GM12891 (cell line): Measurements from ENCODE around the gene APOE.
"Not testable (repeated sequence)": the region's sequence is repeated elsewhere in the genome, so short reads cannot be mapped to it uniquely, and the experiment has no call there.

ENCODE experiments used
- DNase-seq: peaks from one replicate; pipeline ENCODE4 v3.0.0; 2011; ENCODE audit warnings: low spot score; ENCODE audit not compliant: insufficient read length
- FAIRE-seq: peaks from 2 replicates; lab custom pipeline; 2011; peaks lifted over from hg19 to GRCh38; lab: Jason Lieb, UNC
- PAX5 ChIP-seq: IDR thresholded peaks from 2 replicates; pipeline ENCODE4 v1.6.1; 2011; ENCODE audit warnings: low read length, moderate library complexity, mild to moderate bottlenecking; ENCODE audit not compliant: insufficient read depth, severe bottlenecking
- POLR2A ChIP-seq: IDR thresholded peaks from 2 replicates; pipeline ENCODE4 v1.6.1; 2011; ENCODE audit warnings: low read depth, low read length, control low read depth
- POLR2AphosphoS5 ChIP-seq: IDR thresholded peaks from 2 replicates; pipeline ENCODE4 v1.6.1; 2011; ENCODE audit warnings: low read depth, low read length, control low read depth
- POU2F2 ChIP-seq: IDR thresholded peaks from 2 replicates; pipeline ENCODE4 v1.6.1; 2011; ENCODE audit warnings: low read depth, mild to moderate bottlenecking, control low read depth, low read length, moderate library complexity
- SPI1 ChIP-seq: IDR thresholded peaks from 2 replicates; pipeline ENCODE4 v1.6.1; 2011; ENCODE audit warnings: low read depth, low read length, control low read depth
- TAF1 ChIP-seq: IDR thresholded peaks from 2 replicates; pipeline ENCODE4 v1.6.1; 2011; ENCODE audit warnings: low read depth, low read length, control low read depth

The APOE gene

DNA sequence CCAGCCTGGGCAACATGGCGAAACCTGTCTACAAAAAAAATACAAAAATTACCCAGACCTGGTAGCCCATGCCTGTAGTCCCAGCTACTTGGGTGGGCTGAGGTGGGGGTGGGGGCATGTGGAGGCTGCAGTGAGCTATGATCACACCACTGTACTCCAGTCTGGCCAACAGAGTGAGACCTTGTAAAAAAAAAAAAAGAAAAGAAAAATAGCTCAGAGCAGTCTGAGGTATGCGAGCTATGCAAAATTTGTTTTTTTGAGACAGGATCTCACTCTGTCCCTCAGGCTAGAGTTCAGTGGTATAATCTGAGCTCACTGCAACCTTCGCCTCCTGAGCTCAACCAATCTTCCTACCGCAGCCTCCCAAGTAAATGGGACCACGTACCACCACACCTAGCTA, 21.7 kb upstream of the APOE start:
- FAIRE-seq (no peak), DNase-seq (no peak)
- no peak for TF ChIP-seq POLR2A
- TF ChIP-seq TAF1, result no peak

GRCh38 chr19:44884566-44884965, 21.0 kb upstream of the APOE start:
- no peak for FAIRE-seq
- no peak for TF ChIP-seq POU2F2
- TF ChIP-seq POLR2AphosphoS5, result no peak
- no peak for TF ChIP-seq POLR2A
- no peak for TF ChIP-seq TAF1
- DNase-seq, result no peak

- DNase-seq (no peak), FAIRE-seq (no peak)
- no peak for TF ChIP-seq TAF1
- no peak for TF ChIP-seq POLR2AphosphoS5
- no peak for TF ChIP-seq SPI1
- no peak for TF ChIP-seq POLR2A
- TF ChIP-seq PAX5, result no peak
- no peak for TF ChIP-seq POU2F2
Measured at GRCh38 chr19:44886141-44886540, 19.5 kb upstream of the APOE start.

GRCh38 chr19:44887648-44888047, 17.9 kb upstream of the APOE start:
- FAIRE-seq, result no peak
- TF ChIP-seq TAF1 (no peak), POLR2A (no peak), SPI1 (no peak), POLR2AphosphoS5 (no peak), POU2F2 (no peak), PAX5 (no peak)
- no peak for DNase-seq

- DNase-seq, FAIRE-seq: not testable (repeated sequence)
Measured at GRCh38 chr19:44888335-44888734, 17.3 kb upstream of the APOE start.

- DNase-seq (no peak), FAIRE-seq (no peak)
- TF ChIP-seq SPI1, result no peak
Measured at GRCh38 chr19:44889830-44890365, 15.7 kb upstream of the APOE start.

DNA sequence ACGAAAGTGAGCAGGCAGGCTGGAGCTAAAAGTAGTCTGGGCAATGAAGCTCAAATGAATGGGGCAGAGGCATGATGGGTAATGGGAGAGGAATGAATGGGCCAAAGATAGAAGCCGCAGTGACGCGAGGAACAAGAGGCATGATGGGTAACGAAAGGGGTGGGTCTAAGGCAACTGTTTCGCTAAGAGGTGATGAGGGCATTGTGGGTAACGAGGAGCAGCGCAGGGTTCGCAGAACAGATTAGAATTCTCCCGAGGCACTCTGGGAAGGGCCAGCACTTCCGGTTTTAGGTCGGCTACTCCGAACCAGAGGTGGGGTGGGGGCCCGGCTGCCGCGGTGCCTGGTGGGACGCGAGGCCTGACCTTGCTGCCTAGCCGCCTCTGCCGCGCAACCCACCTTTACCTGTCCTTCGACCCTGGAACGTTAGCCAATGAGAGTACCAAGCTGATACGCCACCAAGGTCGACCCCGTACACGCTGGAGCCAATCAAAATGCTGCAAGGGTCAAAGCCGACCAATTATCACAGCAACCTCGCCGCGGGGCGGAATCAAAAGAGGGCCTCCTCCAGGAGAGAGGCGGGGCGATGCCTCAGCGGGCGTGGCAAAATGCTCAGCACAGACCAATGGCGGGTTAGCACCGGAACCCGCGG, 15.1 kb upstream of the APOE start:
- peak; percentile 76 for TF ChIP-seq SPI1
- peak; percentile 77 for TF ChIP-seq TAF1
- no peak; the same call in 1 of the 2 replicates for TF ChIP-seq POU2F2
- TF ChIP-seq POLR2A, result peak; percentile 84
- no peak for TF ChIP-seq PAX5
- TF ChIP-seq POLR2AphosphoS5, result peak; percentile 79
- FAIRE-seq (peak; percentile 100), DNase-seq (peak; percentile 98)

DNA sequence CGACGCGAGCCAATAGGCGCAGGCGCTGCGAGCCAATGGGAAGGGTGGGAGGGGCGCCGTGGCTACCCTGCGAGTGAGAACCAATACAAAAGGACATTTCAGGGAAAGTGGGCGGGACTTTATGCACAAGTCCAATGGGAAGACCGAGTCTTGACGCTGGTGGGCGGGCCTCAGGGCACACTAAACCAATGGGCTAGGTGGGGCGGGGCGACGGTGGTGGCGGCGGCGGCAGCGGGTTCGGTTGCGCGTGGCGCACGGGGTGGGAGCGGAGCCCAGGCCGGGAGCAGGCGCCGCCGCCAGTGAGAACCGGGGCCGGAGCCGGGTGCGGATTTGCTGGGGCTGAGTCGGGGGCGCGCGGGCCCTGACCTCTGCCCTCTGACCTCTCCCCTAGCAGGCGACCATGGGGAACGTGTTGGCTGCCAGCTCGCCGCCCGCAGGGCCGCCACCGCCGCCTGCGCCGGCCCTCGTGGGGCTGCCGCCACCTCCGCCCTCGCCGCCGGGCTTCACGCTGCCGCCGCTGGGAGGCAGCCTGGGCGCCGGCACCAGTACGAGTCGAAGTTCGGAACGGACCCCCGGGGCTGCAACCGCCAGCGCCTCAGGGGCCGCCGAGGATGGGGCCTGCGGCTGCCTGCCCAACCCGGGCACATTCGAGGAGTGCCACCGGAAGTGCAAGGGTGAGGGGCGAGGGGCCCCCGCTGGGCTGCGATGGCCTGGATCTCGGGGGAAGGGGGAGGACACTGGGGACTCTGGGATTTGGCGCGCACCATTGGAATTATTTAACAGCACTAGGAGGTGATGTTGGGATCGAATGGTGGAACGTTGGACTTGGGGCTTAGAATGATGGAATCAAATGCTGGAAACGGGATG, 14.3 kb upstream of the APOE start, which contains the start of gene TOMM40:
TSS of gene TOMM40 (plus strand) at position 239 of the 867 bp plus-strand sequence. CDS start at position 401, 162 bp downstream.
- DNase-seq, result no peak
- no peak for FAIRE-seq

GRCh38 chr19:44892932-44893331, 12.7 kb upstream of the APOE start:
- no peak for FAIRE-seq
- TF ChIP-seq POU2F2, result no peak
- TF ChIP-seq POLR2A, result no peak
- TF ChIP-seq POLR2AphosphoS5, result no peak
- TF ChIP-seq PAX5, result no peak
- no peak for TF ChIP-seq SPI1
- TF ChIP-seq TAF1, result no peak
- no peak for DNase-seq

More for the DNA sequence above, 14.3 kb upstream of the APOE start, which contains the start of gene TOMM40:
- TF ChIP-seq POLR2A (peak; percentile 38; the same call in 1 of the 2 replicates), TAF1 (peak; percentile 44; the same call in 1 of the 2 replicates), POLR2AphosphoS5 (peak; percentile 44; the same call in 1 of the 2 replicates), PAX5 (peak; percentile 10), POU2F2 (no peak; the same call in 1 of the 2 replicates)
